ENCODE results near the gene TIPARP. TPM values are rescaled to one million over a fixed set of nuclear protein-coding genes. Genes with fewer than 3 reads are reported as not detected.
"Not testable (repeated sequence)": the region's sequence is repeated elsewhere in the genome, so short reads cannot be mapped to it uniquely, and the experiment has no call there.

The TIPARP gene
- total RNA-seq, 3 donors from 2014 or later (not counting 1 experiment from before 2014, with no cell fraction given) = 129 to 249 (median 147) TPM

- intact Hi-C loops (cut with micrococcal nuclease) = no loop called here
- no peaks in the 10 kb centered on the region for H3K4me1 ChIP-seq (ENCODE audit: control insufficient read depth, insufficient read depth, low read length)
Measured at GRCh38 chr3:156738251-156738650, 63.9 kb downstream of the TIPARP start.

GRCh38 chr3:156739976-156740375 lies 65.6 kb downstream of the TIPARP start:
- no peak for TF ChIP-seq CTCF (IDR thresholded peaks at IDR 0.05)
- no peaks in the 10 kb centered on the region for H3K4me1 ChIP-seq (ENCODE audit: control insufficient read depth, insufficient read depth, low read length)
- Mint-ChIP-seq H3K27me3 (ENCODE audit: low read depth in 2 of 2) (peaks cover 0 to 4% of the 10 kb centered on the region in 2 donors), H3K4me3 (no peak overlapping the region), H3K36me3 (no peaks in the 10 kb centered on the region), H3K9me3 (peaks cover 0 to 2% of the 10 kb centered on the region in 2 donors), H3K4me1 (peaks cover 0 to 6% of the 10 kb centered on the region in 2 donors), H3K27ac (no peak overlapping the region)
- H3K36me3 ChIP-seq (ENCODE audit: control insufficient read depth, insufficient read depth, low read length) = no peaks in the 10 kb centered on the region
- intact Hi-C loops (cut with micrococcal nuclease) = no loop called here
- H3K27ac ChIP-seq (ENCODE audit: low read length) = no peak overlapping the region
- DNase-seq (no peak), ATAC-seq (no peak)
- no peaks in the 10 kb centered on the region for H3K27me3 ChIP-seq (ENCODE audit: control insufficient read depth, insufficient read depth, low read length)
- H3K9me3 ChIP-seq (ENCODE audit: control insufficient read depth, insufficient read depth, low read length) = no peaks in the 10 kb centered on the region
- no peak overlapping the region for H3K4me3 ChIP-seq (ENCODE audit: low read length)
- WGBS (ENCODE audit: insufficient coverage) = 100% methylated on average over 2 of the region's 2 CpGs

More at GRCh38 chr3:156738251-156738650, 63.9 kb downstream of the TIPARP start:
- H3K4me3 Mint-ChIP-seq = no peak overlapping the region
- TF ChIP-seq CTCF (IDR thresholded peaks at IDR 0.05) = no peak
- H3K36me3 Mint-ChIP-seq = no peaks in the 10 kb centered on the region
- no peak overlapping the region for H3K27ac Mint-ChIP-seq
- DNase-seq (no peak), ATAC-seq (no peak)
- peaks cover 0 to 5% of the 10 kb centered on the region in 2 donors for H3K27me3 Mint-ChIP-seq (ENCODE audit: low read depth in 2 of 2)
- no peak overlapping the region for H3K4me3 ChIP-seq (ENCODE audit: low read length)
- H3K36me3 ChIP-seq (ENCODE audit: control insufficient read depth, insufficient read depth, low read length) = no peaks in the 10 kb centered on the region
- H3K9me3 Mint-ChIP-seq = peaks cover 0 to 2% of the 10 kb centered on the region in 2 donors
- no peaks in the 10 kb centered on the region for H3K27me3 ChIP-seq (ENCODE audit: control insufficient read depth, insufficient read depth, low read length)
- no peaks in the 10 kb centered on the region for H3K9me3 ChIP-seq (ENCODE audit: control insufficient read depth, insufficient read depth, low read length)
- H3K27ac ChIP-seq (ENCODE audit: low read length) = no peak overlapping the region
- peaks cover 0 to 6% of the 10 kb centered on the region in 2 donors for H3K4me1 Mint-ChIP-seq
- 90% methylated on average over 5 of the region's 5 CpGs for WGBS (ENCODE audit: insufficient coverage)

- H3K4me3 Mint-ChIP-seq; H3K9me3 ChIP-seq (ENCODE audit: control insufficient read depth, insufficient read depth, low read length); H3K27me3 ChIP-seq (ENCODE audit: control insufficient read depth, insufficient read depth, low read length); ATAC-seq; H3K4me1 ChIP-seq (ENCODE audit: control insufficient read depth, insufficient read depth, low read length); H3K27ac ChIP-seq (ENCODE audit: low read length); H3K4me3 ChIP-seq (ENCODE audit: low read length); H3K36me3 ChIP-seq (ENCODE audit: control insufficient read depth, insufficient read depth, low read length); H3K36me3 Mint-ChIP-seq; H3K27me3 Mint-ChIP-seq (ENCODE audit: low read depth in 2 of 2); H3K9me3 Mint-ChIP-seq; H3K27ac Mint-ChIP-seq; DNase-seq; intact Hi-C loops (cut with micrococcal nuclease); H3K4me1 Mint-ChIP-seq: not testable (repeated sequence)
- WGBS (ENCODE audit: insufficient coverage) = 97% methylated on average over 34 of the region's 34 CpGs
Measured at GRCh38 chr3:156740581-156740980, 66.2 kb downstream of the TIPARP start.

- peaks cover 0 to 6% of the 10 kb centered on the region in 2 donors for H3K4me1 Mint-ChIP-seq
- 87% methylated on average over 2 of the region's 2 CpGs for whole genome bisulfite sequencing (ENCODE audit: insufficient coverage)
- DNase-seq (no peak), ATAC-seq (no peak)
- no peak overlapping the region for H3K27ac ChIP-seq (ENCODE audit: low read length)
- intact Hi-C loops (cut with micrococcal nuclease) = no loop called here
- H3K4me3 ChIP-seq (ENCODE audit: low read length) = no peak overlapping the region
- TF ChIP-seq CTCF (IDR thresholded peaks at IDR 0.05) = no peak
- H3K4me3 Mint-ChIP-seq = no peak overlapping the region
- H3K27me3 Mint-ChIP-seq (ENCODE audit: low read depth in 2 of 2) = peaks cover 0 to 7% of the 10 kb centered on the region in 2 donors
- H3K4me1 ChIP-seq (ENCODE audit: control insufficient read depth, insufficient read depth, low read length) = no peaks in the 10 kb centered on the region
- peaks cover 0 to 1% of the 10 kb centered on the region in 2 donors for H3K9me3 Mint-ChIP-seq
- peaks cover 2% of the 10 kb centered on the region for H3K36me3 Mint-ChIP-seq
- no peaks in the 10 kb centered on the region for H3K36me3 ChIP-seq (ENCODE audit: control insufficient read depth, insufficient read depth, low read length)
- no peaks in the 10 kb centered on the region for H3K9me3 ChIP-seq (ENCODE audit: control insufficient read depth, insufficient read depth, low read length)
- H3K27ac Mint-ChIP-seq = no peak overlapping the region
- H3K27me3 ChIP-seq (ENCODE audit: control insufficient read depth, insufficient read depth, low read length) = no peaks in the 10 kb centered on the region
Measured at GRCh38 chr3:156741935-156742334, 67.5 kb downstream of the TIPARP start.
